Activated T-cell treated with anti-CD3 and anti-CD28 coated beads for 1 hour (primary cell): ENCODE results near the gene SLC39A3.
"Not testable (repeated sequence)": the region's sequence is repeated elsewhere in the genome, so short reads cannot be mapped to it uniquely, and the experiment has no call there.

Experiments used
- DNase-seq: peaks from one replicate; pipeline ENCODE4 v3.0.0-alpha.2; 2020; ENCODE audit warnings: low read depth

Gene SLC39A3

DNA sequence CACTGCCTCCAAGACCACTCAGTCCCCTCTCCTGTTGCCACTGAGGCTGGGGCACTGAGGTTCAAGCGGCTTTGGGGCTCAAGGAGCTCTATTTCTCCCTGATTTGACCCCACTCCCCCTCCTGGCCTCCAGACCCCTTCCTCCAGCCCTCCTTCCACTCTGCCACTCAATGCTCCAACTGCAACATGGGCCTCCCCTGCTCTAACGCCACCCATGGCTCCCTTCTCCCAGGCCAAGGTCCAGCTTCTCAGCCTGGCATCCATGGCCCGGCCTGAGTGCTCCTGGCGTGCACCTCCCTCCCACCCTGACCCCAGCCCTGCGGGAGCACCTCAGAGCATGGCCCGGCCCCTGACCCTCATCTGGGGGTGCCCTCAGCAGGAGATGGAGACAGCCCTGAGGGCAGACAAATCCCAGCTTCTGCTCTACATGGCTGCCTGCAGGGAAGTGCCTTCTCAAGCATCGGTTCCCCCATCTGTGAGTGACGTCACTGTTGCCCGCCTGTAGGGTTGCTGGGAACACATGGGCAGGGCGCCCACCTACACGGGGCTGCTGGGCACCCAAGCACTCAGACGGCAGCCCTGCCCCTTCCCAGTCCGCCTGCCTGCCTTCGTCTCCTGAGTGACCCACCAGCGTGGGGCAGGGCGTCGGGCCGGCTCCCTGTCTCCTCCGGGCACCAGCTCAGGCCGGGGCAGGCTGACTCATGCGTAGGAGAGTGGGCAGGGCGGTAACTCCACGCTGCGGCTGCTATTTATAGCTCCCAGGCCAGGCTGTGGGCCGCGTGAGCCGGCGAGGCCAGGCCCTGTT lies 17.1 kb downstream of the SLC39A3 start:
- DNase-seq = no peak

DNA sequence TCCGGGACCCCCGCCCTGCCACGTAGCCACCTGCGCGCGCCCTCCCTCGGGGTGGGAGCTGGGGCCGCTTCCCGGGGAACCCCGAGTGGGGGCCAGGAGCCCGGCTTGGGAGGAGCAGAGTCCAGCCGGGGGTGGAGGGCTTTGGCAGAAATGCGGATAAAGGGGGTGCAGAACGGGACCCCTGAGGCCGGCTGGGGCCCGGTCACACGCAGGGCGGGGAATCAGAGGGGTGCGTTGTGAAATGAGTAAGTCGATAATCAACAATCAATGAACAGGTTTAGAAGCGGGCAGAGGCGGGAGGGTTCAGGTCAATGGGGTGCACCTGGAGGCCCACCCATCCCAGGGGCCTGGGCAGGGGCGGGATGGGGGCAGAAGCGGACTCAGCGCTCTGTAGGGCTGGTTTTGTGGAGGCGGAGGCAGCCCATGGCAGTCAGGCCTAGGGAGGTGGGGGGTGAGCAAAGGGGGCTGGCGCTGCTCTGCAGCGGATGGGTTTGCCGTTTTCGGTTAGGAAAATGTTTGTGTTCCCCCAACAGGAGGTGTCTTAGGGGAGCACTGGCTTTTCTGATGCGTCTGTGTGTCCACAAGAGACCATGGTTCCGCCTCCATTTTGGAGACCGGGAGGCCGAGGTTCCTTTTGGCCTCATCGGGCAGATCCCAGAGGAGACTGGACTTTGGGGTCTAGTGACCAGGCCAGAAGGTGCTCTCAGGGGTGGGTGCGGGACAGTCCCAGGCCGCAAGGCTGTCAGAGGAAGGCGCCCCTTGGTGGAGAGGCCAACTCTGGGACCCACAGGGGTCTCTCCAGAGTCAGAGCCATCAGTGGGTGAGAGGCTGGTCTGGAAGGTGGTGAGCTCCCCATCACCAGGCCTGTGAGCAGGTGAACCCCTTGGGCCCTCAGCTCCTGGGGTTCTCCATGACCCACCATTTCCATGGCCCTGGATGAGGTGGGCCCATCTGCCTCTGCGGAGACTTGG lies 18.0 kb downstream of the SLC39A3 start:
- no peak for DNase-seq

DNA sequence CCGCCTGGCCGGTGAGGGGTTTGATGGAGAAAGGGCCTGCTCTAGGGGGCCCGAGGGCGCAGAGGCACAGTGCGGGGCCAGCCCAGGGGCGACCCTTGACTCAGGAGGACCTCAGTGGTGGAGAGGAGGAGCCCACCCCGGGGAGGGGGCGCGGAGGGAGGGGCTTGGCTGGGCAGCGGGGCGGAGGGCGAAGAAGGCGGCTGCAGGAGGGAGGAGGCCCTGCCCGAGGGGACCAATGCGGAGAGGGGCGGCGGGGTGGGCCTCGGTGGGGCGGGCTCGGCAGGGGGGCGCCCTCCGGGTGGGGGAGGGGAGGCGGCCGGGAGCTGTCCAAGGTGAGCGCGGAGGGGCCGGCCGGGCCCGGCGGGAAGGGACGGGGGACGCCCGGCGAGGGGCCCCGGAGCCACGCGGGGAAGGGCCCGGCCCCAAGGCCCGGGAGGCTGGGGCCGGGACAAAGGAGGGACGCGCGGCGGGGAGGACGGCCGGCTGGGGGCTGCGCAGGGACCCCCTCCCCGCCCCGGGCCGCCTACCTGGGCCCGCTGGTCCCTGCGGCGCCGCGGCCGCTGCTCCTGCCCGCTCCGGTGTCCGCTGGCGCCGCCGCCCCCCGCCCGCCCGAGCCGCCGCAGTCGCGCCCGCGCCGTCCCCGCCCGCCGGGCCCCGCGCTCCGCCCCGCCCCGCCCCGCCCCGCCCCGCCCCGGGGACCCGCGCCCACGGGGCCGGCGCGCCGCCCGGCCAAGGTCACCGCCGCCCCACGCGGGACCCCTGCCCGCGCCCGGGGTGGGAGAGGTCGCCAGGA lies 18.8 kb downstream of the SLC39A3 start, which contains the start of gene DIRAS1:
Gene DIRAS1, minus strand, starts transcription at position 596 of the 793 bp plus-strand sequence. CDS start 3,566 bp downstream, outside the sequence.
- no peak for DNase-seq

DNA sequence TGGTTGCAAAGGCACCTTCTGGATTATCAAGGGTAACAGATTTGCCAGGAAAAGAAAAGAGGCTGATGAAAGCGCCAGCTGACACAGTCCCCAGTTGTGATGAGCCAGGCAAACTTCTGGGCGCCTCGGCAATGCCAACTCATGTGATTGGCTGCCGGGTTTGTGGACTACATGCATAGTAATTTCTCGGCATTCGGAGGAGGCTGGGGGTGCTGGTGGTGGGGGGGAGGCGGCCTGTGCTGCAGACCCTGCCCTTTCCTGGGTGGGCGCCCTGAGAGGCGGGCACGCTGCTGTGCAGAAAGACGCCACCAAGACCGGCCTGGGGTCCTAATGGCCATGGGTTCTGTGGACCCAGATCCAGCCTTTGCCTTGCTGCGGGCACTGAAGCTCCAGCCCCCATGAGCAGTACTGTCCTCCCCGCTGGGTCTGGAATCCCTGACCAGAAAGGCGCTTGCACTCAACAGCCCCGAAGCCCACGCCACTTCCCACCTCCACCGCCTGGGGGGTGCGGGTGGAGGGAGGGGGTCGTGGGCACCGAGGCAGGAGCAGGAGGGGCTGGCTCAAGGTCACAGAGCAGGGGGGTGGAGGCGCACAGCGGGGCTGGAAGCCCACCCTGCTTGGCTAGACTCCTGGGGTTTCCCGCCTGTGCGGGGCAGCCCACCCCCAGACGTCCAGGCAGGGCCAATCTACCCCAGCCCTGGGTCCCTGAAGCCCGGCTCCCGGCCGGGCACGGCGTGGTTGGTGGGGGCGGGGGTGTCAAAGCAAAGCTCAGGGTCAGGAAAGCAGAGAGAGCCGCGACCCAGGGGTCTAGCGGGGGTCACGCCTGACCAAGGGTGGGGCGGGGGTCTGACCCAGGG lies 19.7 kb downstream of the SLC39A3 start:
- no peak for DNase-seq

DNA sequence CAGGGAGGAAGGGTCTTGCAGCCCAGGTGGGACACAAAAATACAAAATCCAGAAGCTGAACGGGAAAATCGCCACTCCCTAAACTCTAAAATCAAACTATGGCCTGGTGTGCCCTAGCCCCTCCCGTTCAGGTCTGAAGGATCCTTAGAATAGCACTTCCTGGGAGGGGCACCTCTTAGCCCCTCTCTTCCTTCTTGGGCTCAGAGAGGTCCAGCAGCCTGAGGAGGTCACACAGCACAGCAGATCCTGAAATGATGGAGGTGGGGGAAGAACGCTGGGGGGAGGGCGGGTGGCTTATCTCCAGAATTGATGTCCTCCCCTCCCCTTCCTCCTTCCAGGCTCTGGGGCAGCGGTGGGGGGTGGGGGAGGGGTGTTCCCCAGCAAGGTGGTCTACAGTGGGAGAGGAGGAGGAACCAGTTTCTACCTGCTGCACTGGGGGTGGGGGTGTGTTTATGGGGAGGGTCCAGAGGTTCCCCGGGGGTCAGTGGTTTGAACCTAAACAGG lies 20.5 kb downstream of the SLC39A3 start:
- no peak for DNase-seq

DNA sequence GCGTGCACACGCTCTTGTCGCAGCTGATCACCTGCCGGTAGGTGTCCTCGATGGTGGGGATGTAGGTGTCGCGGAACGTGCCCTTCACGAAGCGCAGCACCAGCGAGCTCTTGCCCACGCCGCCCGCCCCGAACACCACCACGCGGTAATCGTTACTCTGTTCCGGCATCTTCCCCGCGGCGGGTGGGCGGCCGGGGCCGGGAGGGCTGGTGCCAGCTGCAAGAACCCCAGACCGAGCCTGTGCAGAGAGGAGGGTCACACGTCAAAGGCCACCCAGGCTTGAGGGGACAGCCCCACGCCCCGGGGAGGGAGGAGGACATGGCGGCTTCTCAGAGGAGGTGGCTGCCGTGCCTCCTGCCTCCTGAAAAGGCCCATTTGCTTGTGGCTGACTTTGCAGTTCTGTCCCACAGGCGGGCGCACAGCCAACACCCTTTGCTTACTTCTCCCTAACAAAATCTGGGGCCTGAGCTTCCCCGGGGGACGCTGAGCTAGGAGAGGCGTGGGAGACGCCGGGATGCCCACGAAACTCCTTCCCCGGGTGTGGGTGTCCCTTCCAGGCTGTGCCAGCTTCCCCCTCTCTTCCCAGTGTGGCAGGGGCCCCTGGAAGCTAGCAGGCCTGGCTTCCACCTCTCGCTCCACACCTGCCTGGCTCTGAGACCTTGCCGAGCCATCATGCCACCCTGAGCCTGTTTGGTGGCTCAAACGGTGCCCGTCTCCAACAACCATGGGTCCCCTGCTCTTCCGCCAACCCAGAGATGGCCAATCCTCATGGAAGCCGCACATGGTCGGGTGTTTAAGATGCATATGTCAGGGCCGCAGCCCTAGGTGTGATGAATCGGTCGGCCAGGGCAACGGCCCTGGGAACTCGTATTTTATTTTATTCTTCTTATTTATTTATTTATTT lies 21.9 kb downstream of the SLC39A3 start:
- no peak for DNase-seq

DNA sequence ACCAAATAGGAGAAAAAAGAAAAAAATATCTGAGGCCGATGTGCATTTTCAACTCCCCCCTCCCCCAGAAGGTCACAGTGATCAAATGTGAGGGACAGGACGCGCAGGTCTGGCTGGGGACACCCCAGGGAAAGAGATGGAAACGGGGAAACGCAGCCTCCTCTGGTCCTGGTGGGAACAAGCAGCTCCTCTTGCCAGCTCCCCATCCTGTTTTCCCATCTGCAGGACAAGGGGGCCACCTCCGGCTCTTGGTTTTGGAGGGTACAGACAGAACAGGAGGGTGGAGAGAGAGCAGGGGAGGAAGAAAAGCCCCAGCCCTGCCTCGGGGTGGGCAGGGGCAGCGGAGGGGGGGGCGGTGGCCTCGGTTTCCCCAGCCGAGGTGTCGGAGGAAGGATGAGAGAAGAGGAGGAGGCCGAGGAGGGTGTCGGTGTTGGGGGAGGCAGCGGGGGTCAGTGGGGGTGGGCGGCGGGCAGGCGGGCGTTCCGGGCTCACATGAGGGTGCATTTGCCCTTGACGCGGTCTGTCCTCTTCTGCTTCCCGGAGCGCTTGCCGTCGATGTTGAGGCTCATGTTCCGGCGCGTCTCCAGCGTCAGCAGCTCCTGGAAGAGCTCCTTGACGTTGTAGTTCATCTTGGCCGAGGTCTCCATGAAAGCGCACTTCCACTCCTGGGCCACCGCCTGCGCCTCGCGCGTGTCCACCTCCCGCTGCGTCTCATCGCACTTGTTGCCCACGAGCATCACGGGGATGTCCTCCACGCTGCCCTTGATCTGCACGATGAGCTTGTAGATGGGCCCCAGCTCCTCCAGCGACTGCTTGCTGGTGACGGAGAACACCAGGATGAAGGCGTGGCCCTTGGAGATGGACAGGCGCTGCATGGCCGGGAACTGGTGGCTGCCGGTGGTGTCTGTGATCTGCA lies 22.8 kb downstream of the SLC39A3 start:
- no peak for DNase-seq

DNA sequence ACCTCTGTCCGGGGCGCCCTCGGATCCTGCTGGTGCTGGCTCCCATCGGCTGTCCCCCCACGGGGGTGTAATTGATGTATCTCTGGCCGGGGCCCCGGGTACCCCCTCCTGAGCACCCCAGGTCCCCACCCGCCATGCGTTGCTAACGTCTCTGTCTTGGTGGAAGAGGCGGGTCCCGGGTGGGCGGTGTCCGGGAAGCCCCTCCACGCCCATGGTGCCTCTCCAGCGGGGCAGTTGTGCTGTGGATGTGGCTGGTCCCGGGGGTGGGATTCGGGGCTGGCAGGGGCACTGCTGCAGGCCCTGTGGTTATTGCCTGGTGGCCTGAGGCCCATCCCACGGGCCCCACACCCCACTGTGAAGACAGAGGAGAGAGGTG lies 23.6 kb downstream of the SLC39A3 start:
- DNase-seq = no peak

DNA sequence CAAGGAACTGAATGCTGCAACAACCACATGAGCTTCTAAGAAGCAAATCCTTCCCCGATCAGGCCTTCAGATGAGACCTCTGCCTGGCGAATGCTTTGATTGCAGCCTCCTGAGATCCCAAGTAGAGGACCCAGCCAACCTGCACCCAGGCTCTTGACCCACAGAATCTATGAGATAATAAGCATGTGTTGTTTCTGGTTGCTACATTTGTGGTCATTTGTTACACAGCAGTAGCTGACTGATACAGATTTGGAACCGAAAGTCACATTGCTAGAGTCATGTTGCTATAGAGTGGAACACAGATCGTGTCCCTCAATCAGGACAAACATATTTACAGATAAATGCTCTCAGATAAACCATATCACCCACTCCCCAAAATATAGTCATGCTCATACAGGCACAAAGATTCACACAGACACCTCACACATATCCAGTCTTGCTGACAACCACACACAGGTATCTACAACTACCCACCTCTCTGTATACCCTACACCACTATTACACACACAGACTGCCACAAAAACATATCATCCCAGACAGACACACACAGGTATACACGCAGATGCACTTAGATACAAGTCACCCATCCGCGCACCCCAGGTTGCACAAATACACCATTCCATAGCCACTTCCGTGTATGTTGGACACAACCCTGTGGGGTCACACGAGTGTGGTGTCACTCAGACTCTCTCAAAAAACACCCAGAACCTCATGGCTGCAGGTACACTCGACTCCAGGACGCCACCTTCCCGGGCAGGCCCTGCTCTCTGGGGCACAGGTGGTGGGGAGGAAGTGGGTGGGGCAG lies 24.1 kb downstream of the SLC39A3 start:
- DNase-seq = no peak

DNA sequence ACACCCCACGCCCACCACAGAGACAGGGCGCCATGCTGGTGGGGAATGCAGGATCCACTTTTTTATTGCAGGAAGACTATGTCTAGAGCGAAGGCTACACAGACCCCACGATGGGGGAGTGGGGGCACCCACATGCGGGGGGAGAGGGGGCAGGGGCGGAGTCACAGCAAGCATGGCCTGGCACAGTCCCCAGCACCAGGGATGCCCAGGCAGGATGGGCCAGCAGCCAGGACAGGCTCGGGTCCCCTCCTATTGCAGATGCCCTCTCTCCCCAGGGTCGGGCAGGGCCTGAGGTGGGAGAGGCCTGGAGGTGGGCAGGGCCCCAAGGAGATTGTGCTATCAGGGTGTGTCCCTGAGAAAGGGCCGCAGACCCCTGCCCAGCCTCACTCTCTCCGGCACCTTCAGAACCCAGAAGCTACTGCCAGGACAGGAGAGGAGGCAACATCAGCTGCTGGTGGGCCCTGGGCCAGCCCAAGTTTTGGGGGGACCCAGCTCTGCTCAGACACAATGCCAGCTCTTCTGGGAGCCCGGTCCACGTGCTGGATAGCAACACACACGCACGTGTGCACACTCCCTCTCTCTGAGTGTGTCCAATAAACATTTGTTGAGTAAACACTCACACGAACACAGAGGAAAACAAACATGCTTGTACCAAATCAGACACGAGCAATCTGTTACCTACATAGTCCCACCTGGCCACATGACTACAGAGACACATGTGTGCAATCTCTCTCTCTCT lies 25.1 kb downstream of the SLC39A3 start:
- no peak for DNase-seq

DNA sequence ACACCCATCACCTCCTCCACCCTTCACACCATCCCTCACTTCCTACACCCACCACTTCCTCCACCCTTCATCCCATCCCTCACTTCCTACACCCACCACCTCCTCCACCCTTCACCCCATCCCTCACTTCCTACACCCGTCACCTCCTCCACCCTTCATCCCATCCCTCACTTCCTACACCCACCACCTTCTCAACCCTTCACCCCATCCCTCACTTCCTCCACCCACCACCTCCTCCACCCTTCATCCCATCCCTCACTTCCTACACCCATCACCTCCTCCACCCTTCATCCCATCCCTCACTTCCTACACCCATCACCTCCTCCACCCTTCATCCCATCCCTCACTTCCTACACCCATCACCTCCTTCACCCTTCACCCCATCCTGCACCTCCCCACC lies 25.7 kb downstream of the SLC39A3 start:
- not testable (repeated sequence) for DNase-seq

DNA sequence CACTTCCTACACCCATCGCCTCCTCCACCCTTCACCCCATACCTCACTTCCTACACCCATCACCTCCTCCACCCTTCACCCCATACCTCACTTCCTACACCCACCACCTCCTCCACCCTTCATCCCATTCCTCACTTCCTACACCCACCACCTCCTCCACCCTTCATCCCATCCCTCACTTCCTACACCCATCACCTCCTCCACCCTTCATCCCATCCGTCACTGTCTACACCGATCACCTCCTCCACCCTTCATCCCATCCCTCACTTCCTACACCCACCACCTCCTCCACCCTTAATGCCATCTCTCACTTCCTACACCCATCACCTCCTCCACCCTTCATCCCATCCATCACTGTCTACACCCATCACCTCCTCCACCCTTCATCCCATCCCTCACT lies 26.6 kb downstream of the SLC39A3 start:
- DNase-seq = not testable (repeated sequence)

DNA sequence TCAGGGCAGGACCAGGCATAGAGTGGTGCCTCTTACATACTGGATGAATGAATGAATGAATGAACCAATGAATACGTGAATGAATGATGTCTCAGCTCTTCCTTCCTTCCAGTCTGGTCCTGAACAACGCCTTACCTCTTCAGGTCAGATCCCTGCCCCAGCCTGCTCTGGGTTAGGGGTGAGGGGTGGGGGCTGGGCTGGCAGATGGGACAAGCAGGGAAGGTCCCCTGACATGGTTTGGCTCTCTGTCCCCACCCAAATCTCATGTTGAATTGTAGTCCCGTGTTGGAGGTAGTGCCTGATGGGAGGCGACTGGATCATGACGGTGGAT lies 28.0 kb downstream of the SLC39A3 start:
- DNase-seq = no peak

DNA sequence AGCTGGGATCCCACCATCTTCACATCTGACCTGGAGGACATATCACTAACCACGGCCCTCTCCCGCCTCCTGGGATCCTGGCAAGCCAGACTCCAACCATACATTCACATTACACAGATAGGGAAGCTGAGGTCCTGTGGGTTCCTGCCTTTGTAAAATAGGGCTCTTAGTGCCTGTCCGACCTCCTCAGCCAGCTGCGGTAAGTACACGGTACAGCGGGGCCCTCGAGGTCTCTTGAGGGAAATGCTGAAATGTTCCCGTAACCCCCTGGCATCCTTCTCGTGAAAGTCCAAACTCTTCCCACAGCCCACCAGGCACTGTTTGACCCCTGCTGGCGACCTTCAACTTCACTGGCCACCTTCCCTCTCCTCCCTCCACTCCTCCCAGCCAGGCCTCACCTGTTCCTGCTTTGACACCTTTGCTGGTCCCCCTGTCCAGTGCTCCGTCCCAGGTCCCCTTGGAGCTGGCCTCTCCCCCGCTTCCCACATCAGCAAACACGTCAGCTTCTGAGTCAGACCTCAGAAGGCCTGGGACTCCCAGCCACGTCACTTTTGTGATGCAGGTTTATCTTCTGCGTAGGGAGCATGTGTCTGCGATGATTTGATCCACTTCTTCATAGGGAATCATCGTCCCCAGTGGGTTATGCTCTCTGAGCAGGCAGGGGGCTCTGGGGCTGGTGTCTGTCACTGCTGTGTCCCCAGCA lies 28.5 kb downstream of the SLC39A3 start:
- DNase-seq = no peak

DNA sequence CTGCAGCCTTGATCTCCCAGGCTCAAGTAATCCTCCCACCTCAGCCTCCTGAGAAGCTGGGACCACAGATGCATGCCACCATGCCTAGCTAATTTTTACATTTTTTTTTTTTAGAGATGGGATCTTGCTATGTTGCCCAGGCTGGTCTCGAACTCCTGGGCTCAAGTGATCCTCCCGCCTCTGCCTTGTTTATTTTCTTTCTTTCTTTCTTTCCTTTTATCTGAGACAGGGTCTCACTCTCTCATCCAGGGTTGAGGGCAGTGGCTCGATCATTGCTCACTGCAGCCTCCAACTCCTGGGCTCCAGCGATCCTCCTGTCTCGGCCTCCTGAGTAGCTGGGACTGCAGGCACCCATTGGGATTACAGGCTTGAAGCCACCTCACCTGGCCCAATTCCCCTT lies 33.6 kb downstream of the SLC39A3 start:
- DNase-seq = no peak

DNA sequence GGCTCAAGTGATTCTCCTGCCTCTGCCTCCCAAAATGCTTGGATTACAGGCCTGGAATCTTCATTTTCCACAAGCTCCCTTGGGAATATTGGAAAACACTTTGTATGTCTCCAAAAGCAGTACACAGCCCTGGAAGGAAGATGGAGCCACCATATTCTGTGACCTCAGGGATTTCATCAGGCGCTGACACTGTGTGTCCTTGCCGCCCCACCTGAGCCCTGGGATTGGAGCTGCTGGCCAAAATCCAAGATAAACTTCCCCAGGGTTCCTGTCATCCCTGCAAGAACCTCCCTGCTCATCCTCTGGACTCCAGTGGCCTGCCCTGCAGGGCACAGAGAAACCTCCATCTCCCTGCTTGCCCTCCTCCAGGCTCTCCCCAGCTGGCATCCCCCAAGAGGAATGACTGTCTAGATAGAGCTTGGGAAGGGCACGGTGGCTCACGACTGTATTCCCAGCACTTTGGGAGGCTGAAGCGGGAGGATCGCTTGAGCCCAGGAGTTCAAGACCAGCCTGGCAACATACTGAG lies 36.1 kb downstream of the SLC39A3 start:
- no peak for DNase-seq

DNA sequence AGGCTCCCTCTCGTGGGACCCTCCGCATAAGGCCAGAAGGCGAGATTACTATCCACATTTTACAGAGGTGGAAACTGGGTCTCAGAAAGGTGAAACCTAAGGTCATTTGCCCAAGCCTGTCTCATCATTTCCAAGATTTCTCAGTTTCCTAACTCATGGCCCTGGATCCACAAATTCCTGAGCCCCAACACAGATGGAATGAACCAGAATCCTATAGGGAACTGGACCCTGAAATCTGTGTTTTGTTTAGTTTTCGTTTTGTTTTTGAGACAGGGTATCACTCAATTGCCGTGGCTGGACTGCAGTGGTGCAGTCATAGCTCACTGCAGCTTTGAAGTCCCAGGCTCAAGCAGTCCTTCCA lies 36.8 kb downstream of the SLC39A3 start:
- DNase-seq = no peak
